Fibroblast of upper back skin (primary cell): ENCODE measurements around the gene CITED1.

Experiments used
- DNase-seq: peaks from one replicate; pipeline ENCODE4 v3.0.0-alpha.2; 2013

Gene CITED1

DNA sequence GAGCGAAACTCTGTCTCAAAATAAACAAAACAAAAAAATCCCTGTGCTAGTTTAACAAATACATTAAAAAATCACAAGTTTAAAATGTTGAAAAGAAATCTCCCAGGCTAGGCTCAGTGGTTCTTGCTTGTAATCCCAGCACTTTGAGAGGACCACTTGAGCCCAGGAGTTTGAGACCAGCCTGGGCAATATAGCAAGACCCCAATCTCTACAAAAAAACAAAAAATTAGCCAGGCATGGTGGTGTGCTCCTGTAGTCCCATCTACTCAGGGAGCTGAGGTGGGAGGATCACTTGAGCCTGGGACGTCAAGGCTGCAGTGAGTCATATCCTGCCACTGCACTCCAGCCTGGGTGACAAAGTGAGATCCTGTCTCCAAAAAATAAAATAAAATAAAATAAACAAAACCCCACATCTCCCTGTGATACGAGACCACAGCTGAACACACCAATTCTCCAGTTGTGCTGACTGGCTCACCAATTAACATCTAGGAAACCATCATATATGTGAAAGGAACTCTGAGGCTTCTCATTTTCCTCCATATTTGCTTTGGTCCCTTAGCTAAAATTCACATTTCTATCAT lies 36.0 kb downstream of the CITED1 start:
- DNase-seq, result peak; percentile 44

DNA sequence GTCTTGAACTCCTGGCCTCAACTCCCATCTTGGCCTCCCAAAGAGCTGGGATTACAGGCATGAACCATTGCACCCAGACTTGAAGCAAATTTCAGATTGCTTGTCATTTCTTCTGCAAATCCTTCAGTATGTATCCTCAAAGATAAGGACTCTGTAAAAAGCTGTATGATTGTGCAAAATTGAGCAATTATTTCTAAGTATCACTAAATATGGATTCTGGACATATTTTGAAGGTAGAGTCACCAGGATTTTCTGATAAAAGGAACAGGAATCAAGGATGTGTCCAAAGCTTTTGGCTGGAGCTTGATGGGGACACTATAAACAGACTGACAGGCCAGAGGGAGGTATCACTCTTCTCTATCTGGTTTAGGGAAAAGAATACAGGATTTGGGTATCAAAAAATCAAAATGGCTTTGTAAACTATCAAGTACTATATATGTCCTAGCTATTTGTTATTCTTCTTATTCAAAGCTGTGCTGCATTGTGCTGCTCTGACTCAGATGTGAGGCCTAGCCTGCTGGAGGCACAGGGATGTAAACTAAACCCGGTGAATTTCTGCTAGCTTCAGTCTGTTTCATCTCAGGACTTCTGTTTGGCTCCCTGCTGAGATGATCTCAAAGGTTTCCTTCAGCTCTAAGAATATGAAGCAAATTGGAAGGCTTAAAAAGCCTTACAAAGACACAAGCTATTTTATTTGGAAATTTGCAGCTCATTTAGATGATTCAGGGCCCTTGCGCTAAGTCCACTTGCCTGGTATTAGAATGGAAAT lies 36.9 kb downstream of the CITED1 start:
- peak; percentile 63 for DNase-seq

DNA sequence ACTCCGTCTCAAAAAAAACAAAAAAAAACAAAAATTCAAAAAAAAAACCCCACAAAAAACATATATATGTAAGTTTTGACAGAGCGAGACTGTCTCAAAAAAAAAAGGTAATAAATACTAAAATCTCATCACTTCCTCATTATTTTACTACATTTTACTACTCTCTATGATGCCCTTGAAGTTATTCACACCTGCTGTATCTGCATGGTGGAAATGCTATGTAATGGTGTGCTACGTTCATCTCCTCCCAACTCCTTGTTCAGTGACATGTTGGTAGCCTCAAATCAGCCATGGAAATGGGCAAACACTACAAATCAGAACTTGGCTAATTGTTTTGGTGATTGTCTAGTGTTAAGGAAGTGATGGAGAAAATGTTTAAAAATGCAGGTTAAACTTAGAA lies 40.5 kb downstream of the CITED1 start:
- no peak for DNase-seq

- DNase-seq, result no peak
These were observed 43.6 kb downstream of the CITED1 start for GRCh38 chrX:72262077-72262476.

DNA sequence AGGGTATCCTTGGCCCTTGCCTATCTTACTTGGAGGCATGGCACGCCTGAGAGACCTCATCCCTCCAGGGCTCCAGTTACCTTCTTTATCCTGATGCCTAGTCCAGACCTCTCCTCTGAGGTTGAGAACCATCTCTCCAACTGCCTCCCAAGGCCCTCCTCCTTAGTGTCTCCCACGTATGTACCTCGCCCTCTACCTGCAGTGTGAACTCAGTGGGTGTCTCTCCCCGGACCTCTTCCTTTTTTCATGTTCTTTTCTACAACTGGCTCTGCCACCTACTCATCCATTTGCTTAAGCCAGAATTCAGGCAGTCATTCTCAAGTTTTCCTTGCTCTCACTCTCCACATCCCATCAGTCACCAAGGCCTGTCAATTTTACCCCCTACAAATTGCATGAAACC lies 45.3 kb downstream of the CITED1 start:
- no peak for DNase-seq

- DNase-seq, result peak; percentile 84
These were observed 47.5 kb downstream of the CITED1 start for GRCh38 chrX:72258174-72258573.

DNA sequence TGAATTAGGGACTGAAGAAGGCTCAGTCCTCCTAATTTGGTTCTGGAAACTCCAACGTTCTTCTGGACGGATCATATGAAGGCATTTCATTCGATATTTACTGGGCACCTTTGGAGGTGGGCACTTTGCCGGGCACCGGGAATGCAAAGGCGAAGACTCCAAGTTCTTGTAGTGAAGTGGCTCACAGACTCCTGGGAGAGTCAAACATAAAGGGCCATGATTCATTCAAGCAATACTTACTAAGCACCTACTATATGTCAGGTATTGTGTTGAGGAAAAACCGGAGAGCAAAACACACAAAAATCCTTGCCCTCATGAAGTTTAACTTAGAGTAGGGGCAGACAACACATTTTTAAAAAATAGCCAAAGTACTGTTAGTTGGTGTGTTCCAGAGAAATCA lies 49.9 kb downstream of the CITED1 start:
- no peak for DNase-seq

DNA sequence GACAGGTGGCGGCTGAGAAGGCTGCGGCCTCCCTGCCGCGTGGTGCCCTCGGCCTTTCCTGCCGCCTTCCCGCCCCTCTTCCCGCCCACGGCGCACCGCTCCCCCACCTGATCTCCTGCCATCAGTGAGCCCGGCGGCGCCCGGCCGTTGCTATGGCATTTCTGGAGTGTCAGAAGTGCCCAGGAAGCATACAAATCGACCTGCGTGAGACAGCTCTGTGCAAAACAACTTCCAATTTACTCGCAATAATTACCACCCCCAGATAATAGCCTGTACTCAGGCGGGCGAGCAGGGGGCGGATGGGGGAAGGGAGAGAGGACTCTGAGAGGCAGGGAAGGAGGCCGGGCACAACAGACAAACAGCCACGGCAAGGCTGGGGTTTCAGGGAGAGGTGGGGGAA lies 50.3 kb downstream of the CITED1 start:
- no peak for DNase-seq

- DNase-seq, result no peak
These were observed 50.9 kb downstream of the CITED1 start for GRCh38 chrX:72254816-72255215.

DNA sequence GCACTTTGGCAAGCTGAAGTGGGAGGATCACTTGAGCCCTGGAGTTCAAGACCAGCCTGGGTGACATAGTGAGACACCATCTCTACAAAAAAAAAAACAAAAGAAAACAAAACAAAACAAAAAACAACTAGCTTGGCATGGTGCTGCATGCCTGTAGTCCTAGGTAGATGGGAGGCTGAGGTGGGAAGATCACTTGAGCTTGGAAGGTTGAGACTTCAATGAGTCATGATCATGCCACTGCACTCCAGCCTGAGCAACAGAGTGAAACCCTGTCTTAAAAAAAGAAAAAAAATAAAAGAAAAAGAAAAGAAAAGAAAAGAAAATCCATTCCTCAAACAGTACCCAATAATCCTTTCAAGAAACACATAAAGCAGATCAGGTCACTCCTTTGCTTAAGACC lies 52.0 kb downstream of the CITED1 start:
- DNase-seq, result no peak
